GM18502 (cell line): ENCODE results near the gene LGALS3.

ENCODE experiments used
- ATAC-seq: cut with Tn5 transposase; IDR thresholded peaks from one replicate; pipeline ENCODE4 v1.9.1; 2021; ENCODE audit warnings: mild to moderate bottlenecking; ENCODE audit not compliant: unreplicated experiment, poor library complexity

The LGALS3 gene

GRCh38 chr14:55128386-55129085, 516 bp upstream of the LGALS3 start:
- no peak for ATAC-seq

- ATAC-seq = peak; percentile 64
These were observed 560 bp downstream of the LGALS3 start for GRCh38 chr14:55129428-55130195.

- no peak for ATAC-seq
These were observed 1.1 kb downstream of the LGALS3 start for GRCh38 chr14:55130196-55130550.

- no peak for ATAC-seq
These were observed 2.5 kb downstream of the LGALS3 start for GRCh38 chr14:55131370-55132137.

- ATAC-seq = no peak
These were observed 4.4 kb downstream of the LGALS3 start for GRCh38 chr14:55133416-55133815.

- no peak for ATAC-seq
These were observed 7.2 kb downstream of the LGALS3 start for GRCh38 chr14:55136241-55136640.

- ATAC-seq = no peak
These were observed 8.1 kb downstream of the LGALS3 start for GRCh38 chr14:55136885-55137786.

- ATAC-seq = no peak
These were observed 9.0 kb downstream of the LGALS3 start for GRCh38 chr14:55138091-55138490.

GRCh38 chr14:55139141-55139540, 10.1 kb downstream of the LGALS3 start:
- no peak for ATAC-seq

GRCh38 chr14:55139696-55140509, 10.9 kb downstream of the LGALS3 start:
- ATAC-seq = no peak

GRCh38 chr14:55141825-55142224, 12.8 kb downstream of the LGALS3 start:
- no peak for ATAC-seq

GRCh38 chr14:55142466-55142865, 13.4 kb downstream of the LGALS3 start:
- no peak for ATAC-seq

GRCh38 chr14:55146425-55146824, 17.4 kb downstream of the LGALS3 start:
- no peak for ATAC-seq

- no peak for ATAC-seq
These were observed 22.5 kb downstream of the LGALS3 start for GRCh38 chr14:55151601-55152000.

GRCh38 chr14:55152052-55152753, 23.2 kb downstream of the LGALS3 start:
- ATAC-seq = no peak

- no peak for ATAC-seq
These were observed 24.9 kb downstream of the LGALS3 start for GRCh38 chr14:55153951-55154350.

GRCh38 chr14:55157080-55157479, 28.0 kb downstream of the LGALS3 start:
- ATAC-seq = no peak

GRCh38 chr14:55158412-55158811, 29.4 kb downstream of the LGALS3 start:
- ATAC-seq = no peak

GRCh38 chr14:55160989-55161388, 31.9 kb downstream of the LGALS3 start:
- ATAC-seq = no peak
